Measurements from ENCODE around the gene APIP. TPM values are rescaled to one million over a fixed set of nuclear protein-coding genes. Genes with fewer than 3 reads are reported as not detected.

The APIP gene
- total RNA-seq, 1 donor from 2014 or later: 16.5 TPM

DNA sequence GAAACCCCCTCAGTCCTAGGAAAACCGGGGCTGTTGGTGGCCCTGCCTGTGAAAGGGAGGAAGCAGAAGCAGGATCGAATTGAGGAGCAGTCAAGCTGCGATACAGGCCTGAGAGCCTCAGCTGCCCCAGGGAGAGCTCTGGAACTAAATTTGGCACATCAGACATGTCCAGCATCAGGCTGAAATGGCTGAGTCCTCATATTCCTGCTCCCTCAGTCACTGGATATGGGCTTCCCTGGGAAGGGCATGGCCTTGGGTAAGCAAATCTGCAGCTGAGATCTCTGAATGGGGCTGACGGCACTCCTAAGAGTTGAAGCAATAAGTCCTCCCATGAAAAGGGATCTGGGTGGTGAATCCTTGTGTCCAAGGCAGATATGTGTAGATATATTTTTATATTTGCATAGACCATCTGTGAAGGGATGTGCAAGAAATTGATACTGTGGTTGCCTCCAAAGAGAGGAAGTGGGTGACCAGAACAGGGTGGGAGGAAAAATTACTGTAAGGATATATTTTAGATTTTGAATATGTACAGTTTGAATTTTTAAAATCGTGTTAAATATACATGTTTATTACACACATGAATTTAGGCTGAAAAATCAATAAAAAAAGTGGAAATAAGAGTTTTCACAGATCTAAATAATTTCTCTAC is 45.5 kb downstream of the APIP start:
- no peak for TF ChIP-seq CTCF (IDR thresholded peaks at IDR 0.05; ENCODE audit: insufficient read depth, low read length, poor library complexity, severe bottlenecking)
- H3K4me3 ChIP-seq (ENCODE audit: low read depth, low read length): no peak overlapping the region
- H3K36me3 ChIP-seq (ENCODE audit: control insufficient read depth, insufficient read depth, low read length): no peaks in the 10 kb centered on the region
- DNase-seq (ENCODE audit: low read depth): no peak
- H3K27me3 ChIP-seq (ENCODE audit: control insufficient read depth, insufficient read depth, low read length): no peaks in the 10 kb centered on the region

DNA sequence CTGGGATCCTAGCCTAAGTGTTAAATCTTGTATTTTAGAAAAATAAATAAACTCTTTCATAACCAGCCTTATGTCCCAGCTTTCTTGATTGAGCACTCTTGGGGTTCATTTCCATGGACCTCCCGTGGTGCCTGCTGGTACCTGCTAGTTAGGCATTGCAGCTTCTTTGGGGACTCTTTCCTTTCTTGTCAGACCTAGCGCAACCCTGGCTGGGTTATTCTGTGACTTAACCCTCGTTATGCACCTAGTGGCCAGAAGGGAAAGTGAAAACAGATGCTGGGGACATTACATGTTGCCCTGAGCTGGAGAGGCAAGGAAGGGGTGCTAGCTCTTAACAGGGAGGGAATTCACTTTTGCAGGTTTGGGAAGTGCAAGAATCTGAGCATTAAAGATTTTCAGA is 46.8 kb downstream of the APIP start:
- Histone ChIP-seq H3K4me3 (ENCODE audit: low read depth, low read length) (no peak overlapping the region), H3K27me3 (ENCODE audit: control insufficient read depth, insufficient read depth, low read length) (no peaks in the 10 kb centered on the region), H3K36me3 (ENCODE audit: control insufficient read depth, insufficient read depth, low read length) (no peaks in the 10 kb centered on the region)
- no peak for DNase-seq (ENCODE audit: low read depth)
- peak; percentile 13 for TF ChIP-seq CTCF (IDR thresholded peaks at IDR 0.05; ENCODE audit: insufficient read depth, low read length, poor library complexity, severe bottlenecking)

DNA sequence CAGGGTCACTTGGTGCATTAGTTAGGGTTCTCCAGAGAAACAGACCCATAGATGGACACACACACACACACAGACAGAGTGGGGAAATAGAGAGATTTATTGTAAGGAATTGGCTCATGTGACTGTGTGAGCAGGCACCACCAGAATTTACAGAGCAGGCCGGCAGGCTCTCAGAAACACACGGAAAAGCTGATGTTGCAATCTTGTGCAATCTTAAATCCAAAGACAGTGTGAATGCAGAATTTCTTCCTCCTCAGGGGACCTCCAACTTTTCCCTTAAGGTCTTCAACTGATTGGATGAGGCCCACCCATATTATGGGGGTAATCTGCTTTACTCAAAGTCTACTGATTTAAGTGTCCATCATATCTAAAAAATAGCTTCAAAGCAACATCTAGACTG is 49.8 kb downstream of the APIP start:
- Histone ChIP-seq H3K36me3 (ENCODE audit: control insufficient read depth, insufficient read depth, low read length) (no peaks in the 10 kb centered on the region), H3K27me3 (ENCODE audit: control insufficient read depth, insufficient read depth, low read length) (no peaks in the 10 kb centered on the region), H3K4me3 (ENCODE audit: low read depth, low read length) (no peak overlapping the region)
- no peak for TF ChIP-seq CTCF (IDR thresholded peaks at IDR 0.05; ENCODE audit: insufficient read depth, low read length, poor library complexity, severe bottlenecking)
- no peak for DNase-seq (ENCODE audit: low read depth)

GRCh38 chr11:34865261-34865660 is 50.9 kb downstream of the APIP start:
- no peak for DNase-seq (ENCODE audit: low read depth)
- no peak overlapping the region for H3K4me3 ChIP-seq (ENCODE audit: low read depth, low read length)
- H3K27me3 ChIP-seq (ENCODE audit: control insufficient read depth, insufficient read depth, low read length): no peaks in the 10 kb centered on the region
- TF ChIP-seq CTCF (IDR thresholded peaks at IDR 0.05; ENCODE audit: insufficient read depth, low read length, poor library complexity, severe bottlenecking): no peak
- no peaks in the 10 kb centered on the region for H3K36me3 ChIP-seq (ENCODE audit: control insufficient read depth, insufficient read depth, low read length)

- TF ChIP-seq CTCF (IDR thresholded peaks at IDR 0.05; ENCODE audit: insufficient read depth, low read length, poor library complexity, severe bottlenecking): no peak
- no peak for DNase-seq (ENCODE audit: low read depth)
- no peaks in the 10 kb centered on the region for H3K36me3 ChIP-seq (ENCODE audit: control insufficient read depth, insufficient read depth, low read length)
These were observed 51.8 kb downstream of the APIP start for GRCh38 chr11:34864424-34864823.

GRCh38 chr11:34863048-34863447 is 53.1 kb downstream of the APIP start:
- TF ChIP-seq CTCF (IDR thresholded peaks at IDR 0.05; ENCODE audit: insufficient read depth, low read length, poor library complexity, severe bottlenecking): no peak
- no peaks in the 10 kb centered on the region for H3K36me3 ChIP-seq (ENCODE audit: control insufficient read depth, insufficient read depth, low read length)
- no peaks in the 10 kb centered on the region for H3K27me3 ChIP-seq (ENCODE audit: control insufficient read depth, insufficient read depth, low read length)
- no peak for DNase-seq (ENCODE audit: low read depth)
- no peak overlapping the region for H3K4me3 ChIP-seq (ENCODE audit: low read depth, low read length)

More at GRCh38 chr11:34864424-34864823, 51.8 kb downstream of the APIP start:
- Histone ChIP-seq H3K27me3 (ENCODE audit: control insufficient read depth, insufficient read depth, low read length) (no peaks in the 10 kb centered on the region), H3K4me3 (ENCODE audit: low read depth, low read length) (no peak overlapping the region)

All from kidney epithelial cell (primary cell).